Measurements from ENCODE around the gene PYY.
A peak's percentile ranks its signal among the peaks of the same experiment; 100 is the strongest.

Gene PYY

GRCh38 chr17:43994272-43995149, 40.8 kb upstream of the PYY start:
- DNase-seq (ENCODE audit: insufficient read length, low spot score) = peak; percentile 71
- peak; percentile 80 for FAIRE-seq
- no peak for TF ChIP-seq POLR2AphosphoS5 (IDR thresholded peaks at IDR 0.05; ENCODE audit: low read depth, low read length)

GRCh38 chr17:43992641-43993040, 38.9 kb upstream of the PYY start:
- DNase-seq (ENCODE audit: insufficient read length, low spot score) = no peak
- no peak for TF ChIP-seq POLR2A (IDR thresholded peaks at IDR 0.05; ENCODE audit: low read depth, low read length)
- no peak for TF ChIP-seq TAF1 (IDR thresholded peaks at IDR 0.05; ENCODE audit: low read depth, low read length)
- no peak for TF ChIP-seq POLR2AphosphoS5 (IDR thresholded peaks at IDR 0.05; ENCODE audit: low read depth, low read length)
- TF ChIP-seq POU2F2 (IDR thresholded peaks at IDR 0.05; ENCODE audit: low read depth, low read length) = no peak
- TF ChIP-seq SPI1 (IDR thresholded peaks at IDR 0.05; ENCODE audit: low read depth, low read length) = no peak
- no peak for TF ChIP-seq PAX5 (IDR thresholded peaks at IDR 0.05; ENCODE audit: insufficient read depth, low read length, severe bottlenecking)
- FAIRE-seq = no peak

- FAIRE-seq (no peak), DNase-seq (ENCODE audit: insufficient read length, low spot score) (no peak)
- no peak for TF ChIP-seq SPI1 (IDR thresholded peaks at IDR 0.05; ENCODE audit: low read depth, low read length)
- TF ChIP-seq POLR2A (IDR thresholded peaks at IDR 0.05; ENCODE audit: low read depth, low read length) = no peak
- no peak for TF ChIP-seq POLR2AphosphoS5 (IDR thresholded peaks at IDR 0.05; ENCODE audit: low read depth, low read length)
- no peak for TF ChIP-seq POU2F2 (IDR thresholded peaks at IDR 0.05; ENCODE audit: low read depth, low read length)
- TF ChIP-seq PAX5 (IDR thresholded peaks at IDR 0.05; ENCODE audit: insufficient read depth, low read length, severe bottlenecking) = no peak
- TF ChIP-seq TAF1 (IDR thresholded peaks at IDR 0.05; ENCODE audit: low read depth, low read length) = no peak
Measured at GRCh38 chr17:43988301-43988700, 34.6 kb upstream of the PYY start.

GRCh38 chr17:43987131-43988021, 33.6 kb upstream of the PYY start:
- DNase-seq (ENCODE audit: insufficient read length, low spot score) = no peak
- TF ChIP-seq POLR2A (IDR thresholded peaks at IDR 0.05; ENCODE audit: low read depth, low read length) (no peak), TAF1 (IDR thresholded peaks at IDR 0.05; ENCODE audit: low read depth, low read length) (no peak)
- no peak for FAIRE-seq

- TF ChIP-seq PAX5 (IDR thresholded peaks at IDR 0.05; ENCODE audit: insufficient read depth, low read length, severe bottlenecking) (no peak), POU2F2 (IDR thresholded peaks at IDR 0.05; ENCODE audit: low read depth, low read length) (no peak), POLR2AphosphoS5 (IDR thresholded peaks at IDR 0.05; ENCODE audit: low read depth, low read length) (no peak), POLR2A (IDR thresholded peaks at IDR 0.05; ENCODE audit: low read depth, low read length) (no peak), SPI1 (IDR thresholded peaks at IDR 0.05; ENCODE audit: low read depth, low read length) (no peak), TAF1 (IDR thresholded peaks at IDR 0.05; ENCODE audit: low read depth, low read length) (no peak)
- DNase-seq (ENCODE audit: insufficient read length, low spot score) (no peak), FAIRE-seq (no peak)
Measured at GRCh38 chr17:43986225-43986981, 32.7 kb upstream of the PYY start.

- FAIRE-seq (no peak), DNase-seq (ENCODE audit: insufficient read length, low spot score) (no peak)
- no peak for TF ChIP-seq POU2F2 (IDR thresholded peaks at IDR 0.05; ENCODE audit: low read depth, low read length)
- TF ChIP-seq POLR2AphosphoS5 (IDR thresholded peaks at IDR 0.05; ENCODE audit: low read depth, low read length) = no peak
- no peak for TF ChIP-seq POLR2A (IDR thresholded peaks at IDR 0.05; ENCODE audit: low read depth, low read length)
- TF ChIP-seq TAF1 (IDR thresholded peaks at IDR 0.05; ENCODE audit: low read depth, low read length) = no peak
- TF ChIP-seq SPI1 (IDR thresholded peaks at IDR 0.05; ENCODE audit: low read depth, low read length) = no peak
Measured at GRCh38 chr17:43984521-43984920, 30.8 kb upstream of the PYY start.

GRCh38 chr17:43983515-43984411, 30.0 kb upstream of the PYY start:
- TF ChIP-seq SPI1 (IDR thresholded peaks at IDR 0.05; ENCODE audit: low read depth, low read length) = no peak
- no peak for TF ChIP-seq POU2F2 (IDR thresholded peaks at IDR 0.05; ENCODE audit: low read depth, low read length)
- TF ChIP-seq PAX5 (IDR thresholded peaks at IDR 0.05; ENCODE audit: insufficient read depth, low read length, severe bottlenecking) = no peak
- no peak for TF ChIP-seq POLR2AphosphoS5 (IDR thresholded peaks at IDR 0.05; ENCODE audit: low read depth, low read length)
- no peak for TF ChIP-seq TAF1 (IDR thresholded peaks at IDR 0.05; ENCODE audit: low read depth, low read length)
- TF ChIP-seq POLR2A (IDR thresholded peaks at IDR 0.05; ENCODE audit: low read depth, low read length) = no peak
- no peak for FAIRE-seq
- no peak for DNase-seq (ENCODE audit: insufficient read length, low spot score)

- DNase-seq (ENCODE audit: insufficient read length, low spot score) = no peak
- FAIRE-seq = no peak
- no peak for TF ChIP-seq SPI1 (IDR thresholded peaks at IDR 0.05; ENCODE audit: low read depth, low read length)
Measured at GRCh38 chr17:43983196-43983514, 29.4 kb upstream of the PYY start.

- DNase-seq (ENCODE audit: insufficient read length, low spot score) (no peak), FAIRE-seq (no peak)
- TF ChIP-seq TAF1 (IDR thresholded peaks at IDR 0.05; ENCODE audit: low read depth, low read length) = no peak
- TF ChIP-seq POLR2A (IDR thresholded peaks at IDR 0.05; ENCODE audit: low read depth, low read length) = no peak
- TF ChIP-seq POLR2AphosphoS5 (IDR thresholded peaks at IDR 0.05; ENCODE audit: low read depth, low read length) = no peak
- no peak for TF ChIP-seq POU2F2 (IDR thresholded peaks at IDR 0.05; ENCODE audit: low read depth, low read length)
- no peak for TF ChIP-seq SPI1 (IDR thresholded peaks at IDR 0.05; ENCODE audit: low read depth, low read length)
- no peak for TF ChIP-seq PAX5 (IDR thresholded peaks at IDR 0.05; ENCODE audit: insufficient read depth, low read length, severe bottlenecking)
Measured at GRCh38 chr17:43982171-43982570, 28.4 kb upstream of the PYY start.

Data from GM12891 (cell line).